SU-DHL-6 (cell line): ENCODE measurements around the gene CYCS.

Source experiments
- H2AFZ ChIP-seq: fragments of 200-600 bp; sonication (generic); 2 replicates; pipeline ENCODE4 v1.6.1; 2014; ENCODE audit warnings: low read depth, mild to moderate bottlenecking, moderate library complexity, mixed read lengths, antibody characterized with exemption, low read length; ENCODE audit not compliant: severe bottlenecking
- H3F3A ChIP-seq: fragments of 200-600 bp; shearing (Covaris generic); 2 replicates; pipeline ENCODE4 v1.6.0; 2016; ENCODE audit warnings: antibody characterized with exemption, mild to moderate bottlenecking; ENCODE audit not compliant: insufficient read depth
- H3K27ac ChIP-seq: fragments of 200-600 bp; sonication (generic); 2 replicates; pipeline ENCODE4 v1.5.1; 2016; ENCODE audit warnings: low read depth, mild to moderate bottlenecking, low read length, moderate library complexity, mixed read lengths
- H3K27me3 ChIP-seq: fragments of 200-600 bp; sonication (generic), shearing (Covaris generic); 2 replicates; pipeline ENCODE4 v1.6.0; 2014; ENCODE audit warnings: mild to moderate bottlenecking, low read length
- H3K36me3 ChIP-seq: fragments of 200-600 bp; sonication (generic); 2 replicates; pipeline ENCODE4 v1.6.1; 2014; ENCODE audit warnings: mild to moderate bottlenecking, low read length, mixed read lengths
- H3K4me2 ChIP-seq: fragments of 300-600, 200-600 bp; shearing (Covaris generic), sonication (generic); 2 replicates; pipeline ENCODE4 v1.6.0; 2014; ENCODE audit warnings: low read length, low read depth, mild to moderate bottlenecking; ENCODE audit not compliant: poor library complexity, severe bottlenecking
- H3K4me3 ChIP-seq: fragments of 200-600 bp; sonication (generic); 2 replicates; pipeline ENCODE4 v1.5.1; 2014; ENCODE audit warnings: antibody characterized with exemption, low read length, mild to moderate bottlenecking, mixed read lengths; ENCODE audit not compliant: insufficient read depth, poor library complexity, severe bottlenecking
- H3K79me2 ChIP-seq: fragments of 200-600 bp; sonication (generic); 2 replicates; pipeline ENCODE4 v1.6.1; 2014; ENCODE audit warnings: mild to moderate bottlenecking, low read length, moderate library complexity; ENCODE audit not compliant: insufficient read depth
- H3K9ac ChIP-seq: fragments of 200-600 bp; sonication (generic); 2 replicates; pipeline ENCODE4 v1.7.0; 2014; ENCODE audit warnings: mild to moderate bottlenecking, low read length
- H3K9me2 ChIP-seq: fragments of 200-600 bp; sonication (generic); replicated peaks from 2 replicates; pipeline ENCODE4 v1.6.1; 2014; ENCODE audit warnings: low read length; ENCODE audit not compliant: insufficient read depth
- H3K9me3 ChIP-seq: fragments of 200-600 bp; sonication (generic); 2 replicates; pipeline ENCODE4 v1.6.1; 2014; ENCODE audit warnings: low read length, mixed read lengths; ENCODE audit not compliant: insufficient read depth
- H4K20me1 ChIP-seq: fragments of 200-600 bp; sonication (generic); 2 replicates; pipeline ENCODE4 v1.6.1; 2014; ENCODE audit warnings: low read depth, mild to moderate bottlenecking, antibody characterized with exemption, low read length, moderate library complexity, mixed read lengths
- CTCF ChIP-seq: fragments of 200-600 bp; sonication (generic); IDR thresholded peaks from one replicate; pipeline ENCODE4 v1.5.1; 2017; ENCODE audit warnings: antibody characterized with exemption, mild to moderate bottlenecking, low read length, moderate library complexity; ENCODE audit not compliant: insufficient read depth, poor library complexity, severe bottlenecking
- EZH2phosphoT487 ChIP-seq: fragments of 200-600 bp; sonication (generic), shearing (Covaris generic); conservative IDR thresholded peaks from 2 replicates; pipeline ENCODE4 v1.6.1; 2018; ENCODE audit warnings: mild to moderate bottlenecking, antibody characterized with exemption, low read length, moderate library complexity, mixed read lengths

CYCS gene

DNA sequence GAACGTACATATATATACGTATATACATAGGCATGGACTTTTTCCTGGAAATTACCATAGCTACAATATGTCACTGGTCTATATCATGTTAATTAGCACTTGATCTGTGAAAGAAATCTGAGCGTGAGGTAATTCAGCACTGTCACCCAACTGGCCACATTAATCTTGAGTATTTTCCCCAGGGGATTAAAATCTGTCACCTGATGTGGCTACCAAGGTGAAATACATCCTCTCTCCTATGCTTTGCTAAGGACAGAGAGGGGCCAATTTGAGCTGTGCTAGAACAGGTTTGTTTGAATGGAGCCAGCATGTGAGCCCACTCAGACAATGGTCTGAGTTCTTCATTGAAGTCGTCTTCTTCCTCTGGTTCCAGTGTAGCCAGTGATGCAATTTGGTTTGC, 33.3 kb downstream of the CYCS start:
- no peak overlapping the region for H3K4me2 ChIP-seq
- no peaks in the 10 kb centered on the region for H3K9me2 ChIP-seq
- no peaks in the 10 kb centered on the region for H3K79me2 ChIP-seq
- H3F3A ChIP-seq, result peaks cover 10% of the 10 kb centered on the region; the same call in 1 of the 2 replicates
- no peak overlapping the region for H3K27ac ChIP-seq
- no peaks in the 10 kb centered on the region for H3K27me3 ChIP-seq
- no peak overlapping the region for H2AFZ ChIP-seq
- H3K9me3 ChIP-seq, result no peaks in the 10 kb centered on the region
- no peaks in the 10 kb centered on the region for H3K36me3 ChIP-seq
- H3K9ac ChIP-seq, result no peak overlapping the region
- no peaks in the 10 kb centered on the region for H4K20me1 ChIP-seq
- no peak for TF ChIP-seq EZH2phosphoT487
- TF ChIP-seq CTCF, result no peak
- H3K4me3 ChIP-seq, result no peak overlapping the region

GRCh38 chr7:25091176-25091575, 33.9 kb downstream of the CYCS start:
- Histone ChIP-seq H3K36me3 (no peaks in the 10 kb centered on the region), H3F3A (peaks cover 10% of the 10 kb centered on the region; the same call in 1 of the 2 replicates), H3K9me3 (no peaks in the 10 kb centered on the region), H3K9ac (no peak overlapping the region), H3K9me2 (no peaks in the 10 kb centered on the region), H3K27me3 (no peaks in the 10 kb centered on the region), H2AFZ (peak overlapping the region; percentile 1), H4K20me1 (no peaks in the 10 kb centered on the region), H3K4me2 (no peak overlapping the region), H3K4me3 (no peak overlapping the region), H3K79me2 (no peaks in the 10 kb centered on the region), H3K27ac (no peak overlapping the region)
- TF ChIP-seq EZH2phosphoT487 (no peak), CTCF (no peak)

GRCh38 chr7:25090374-25090773, 34.7 kb downstream of the CYCS start:
- H3K36me3 ChIP-seq, result no peaks in the 10 kb centered on the region
- H3K9ac ChIP-seq, result no peak overlapping the region
- H2AFZ ChIP-seq, result peak overlapping the region; percentile 1
- no peak overlapping the region for H3K27ac ChIP-seq
- no peaks in the 10 kb centered on the region for H3K9me3 ChIP-seq
- H3K27me3 ChIP-seq, result no peaks in the 10 kb centered on the region
- H3K79me2 ChIP-seq, result no peaks in the 10 kb centered on the region
- no peak overlapping the region for H3K4me3 ChIP-seq
- H4K20me1 ChIP-seq, result no peaks in the 10 kb centered on the region
- H3K9me2 ChIP-seq, result no peaks in the 10 kb centered on the region
- peaks cover 10% of the 10 kb centered on the region; the same call in 1 of the 2 replicates for H3F3A ChIP-seq
- no peak overlapping the region for H3K4me2 ChIP-seq
- no peak for TF ChIP-seq EZH2phosphoT487
- no peak for TF ChIP-seq CTCF
